IPS DF 6.9 (cell line): ENCODE data around the gene BARX2.

Source experiments
- DNase-seq: peaks from one replicate; pipeline ENCODE4 v3.0.0-alpha.2; 2013; ENCODE audit warnings: low read depth, low spot score
- H3K27ac ChIP-seq: one replicate; pipeline ENCODE4 v1.5.1; 2013; ENCODE audit warnings: low read length, control low read depth
- H3K27me3 ChIP-seq: 2 replicates; pipeline ENCODE4 v1.6.1; 2013; ENCODE audit warnings: mild to moderate bottlenecking, low read length; ENCODE audit not compliant: control insufficient read depth, insufficient read depth
- H3K36me3 ChIP-seq: 2 replicates; pipeline ENCODE4 v1.6.1; 2013; ENCODE audit warnings: low read length; ENCODE audit not compliant: control insufficient read depth, insufficient read depth
- H3K4me1 ChIP-seq: 2 replicates; pipeline ENCODE4 v1.6.1; 2013; ENCODE audit warnings: low read length; ENCODE audit not compliant: control insufficient read depth, insufficient read depth
- H3K4me3 ChIP-seq: 2 replicates; pipeline ENCODE4 v1.5.1; 2013; ENCODE audit warnings: mild to moderate bottlenecking, low read length
- H3K9me3 ChIP-seq: 2 replicates; pipeline ENCODE4 v1.6.1; 2013; ENCODE audit warnings: low read length, inconsistent platforms; ENCODE audit not compliant: control insufficient read depth, insufficient read depth
- WGBS: extraction: QIAGEN DNeasy Blood & Tissue Kit; methylation state at CpG from one replicate; pipeline ENCODE4 v1.1.7; 2013; ENCODE audit warnings: mixed read lengths, missing lambda C conversion rate; ENCODE audit not compliant: insufficient read length, insufficient coverage; 5-methylcytosine and 5-hydroxymethylcytosine counted together

The BARX2 gene

GRCh38 chr11:129418039-129418438 lies 42.4 kb downstream of the BARX2 start:
- no peak for DNase-seq
- H3K27ac ChIP-seq = no peak overlapping the region
- H3K27me3 ChIP-seq = no peaks in the 10 kb centered on the region
- H3K9me3 ChIP-seq = no peaks in the 10 kb centered on the region
- H3K4me1 ChIP-seq = no peaks in the 10 kb centered on the region
- H3K4me3 ChIP-seq = no peak overlapping the region
- WGBS = no CpG with 5 or more reads among the region's 4 CpGs
- H3K36me3 ChIP-seq = no peaks in the 10 kb centered on the region

DNA sequence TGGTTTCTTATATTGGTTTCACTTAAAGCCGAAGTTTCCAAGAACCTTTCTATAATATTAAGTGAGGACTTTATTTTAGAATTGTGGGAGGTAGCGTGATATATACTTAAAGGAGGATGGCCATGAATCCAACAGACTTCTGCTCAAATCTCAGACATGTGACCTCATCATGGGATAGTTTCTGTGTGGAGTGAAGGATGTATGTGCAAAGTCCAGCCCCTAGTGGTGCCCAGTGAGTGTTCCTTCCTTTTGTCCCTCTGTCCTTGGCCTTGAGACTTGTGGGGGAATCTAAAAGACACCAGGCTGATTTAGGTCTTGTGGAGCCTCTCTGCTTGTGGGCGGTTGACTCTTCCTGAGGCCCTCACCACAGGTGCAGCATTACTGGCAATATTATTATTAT lies 43.7 kb downstream of the BARX2 start:
- Histone ChIP-seq H3K27me3 (no peaks in the 10 kb centered on the region), H3K36me3 (no peaks in the 10 kb centered on the region), H3K4me1 (no peaks in the 10 kb centered on the region), H3K27ac (no peak overlapping the region), H3K4me3 (no peak overlapping the region), H3K9me3 (no peaks in the 10 kb centered on the region)
- WGBS = no CpG with 5 or more reads among the region's 3 CpGs
- DNase-seq = no peak

DNA sequence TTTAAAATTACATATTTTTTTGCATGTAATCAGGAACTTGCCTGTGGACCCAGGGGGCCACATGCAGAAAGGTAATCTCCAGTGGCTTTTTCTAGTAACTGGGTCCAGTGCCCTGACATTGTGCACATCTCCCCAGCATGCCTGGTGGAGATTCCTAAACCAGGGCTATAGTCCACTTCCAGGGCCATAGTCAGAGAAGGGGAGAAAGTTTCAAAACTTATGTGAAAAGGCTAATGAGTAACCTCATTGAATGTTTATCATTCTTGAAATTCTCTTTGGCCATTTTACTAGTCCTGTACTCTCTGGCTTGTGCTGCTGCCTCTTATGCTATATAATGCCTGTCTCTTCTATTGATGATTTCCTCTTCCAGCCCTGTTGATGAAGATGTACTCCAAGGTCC lies 47.8 kb downstream of the BARX2 start:
- DNase-seq = no peak
- no peak overlapping the region for H3K27ac ChIP-seq

DNA sequence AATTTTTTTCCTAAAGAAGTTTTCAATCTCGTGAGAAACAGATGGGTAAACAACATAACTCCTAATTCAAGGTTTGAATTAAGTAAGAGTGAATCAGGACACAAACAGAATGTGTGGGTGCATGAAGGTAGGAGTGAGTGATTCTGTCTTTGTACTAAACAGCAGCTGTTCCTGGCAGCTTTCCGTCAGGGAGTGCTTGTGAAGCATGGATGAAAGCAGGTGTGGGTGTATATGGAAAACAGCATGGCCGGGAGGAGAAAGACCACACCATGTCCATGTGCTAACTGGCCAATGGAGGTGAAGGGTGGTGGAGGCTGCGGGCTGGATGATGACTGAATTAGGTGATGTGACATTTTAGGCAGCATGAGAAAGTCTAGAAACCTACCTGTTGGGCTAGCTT lies 49.6 kb downstream of the BARX2 start:
- no peaks in the 10 kb centered on the region for H3K27me3 ChIP-seq
- H3K9me3 ChIP-seq = no peaks in the 10 kb centered on the region
- DNase-seq = no peak
- H3K27ac ChIP-seq = no peak overlapping the region
- no peak overlapping the region for H3K4me3 ChIP-seq
- no CpG with 5 or more reads among the region's 4 CpGs for WGBS
- H3K36me3 ChIP-seq = no peaks in the 10 kb centered on the region
- no peaks in the 10 kb centered on the region for H3K4me1 ChIP-seq

More for the DNA sequence above, 47.8 kb downstream of the BARX2 start:
- Histone ChIP-seq H3K27me3 (no peaks in the 10 kb centered on the region), H3K4me3 (no peak overlapping the region), H3K36me3 (no peaks in the 10 kb centered on the region), H3K9me3 (no peaks in the 10 kb centered on the region), H3K4me1 (no peaks in the 10 kb centered on the region)

GRCh38 chr11:129426038-129426437 lies 50.4 kb downstream of the BARX2 start:
- Histone ChIP-seq H3K4me3 (no peak overlapping the region), H3K36me3 (no peaks in the 10 kb centered on the region), H3K9me3 (no peaks in the 10 kb centered on the region), H3K27me3 (no peaks in the 10 kb centered on the region), H3K27ac (no peak overlapping the region), H3K4me1 (no peaks in the 10 kb centered on the region)
- no CpG with 5 or more reads among the region's 3 CpGs for WGBS
- no peak for DNase-seq

- DNase-seq = no peak
- Histone ChIP-seq H3K4me3 (no peak overlapping the region), H3K4me1 (no peaks in the 10 kb centered on the region), H3K9me3 (no peaks in the 10 kb centered on the region), H3K27me3 (no peaks in the 10 kb centered on the region), H3K27ac (no peak overlapping the region), H3K36me3 (no peaks in the 10 kb centered on the region)
- no CpG with 5 or more reads among the region's 3 CpGs for WGBS
Measured at GRCh38 chr11:129426776-129427175, 51.1 kb downstream of the BARX2 start.

DNA sequence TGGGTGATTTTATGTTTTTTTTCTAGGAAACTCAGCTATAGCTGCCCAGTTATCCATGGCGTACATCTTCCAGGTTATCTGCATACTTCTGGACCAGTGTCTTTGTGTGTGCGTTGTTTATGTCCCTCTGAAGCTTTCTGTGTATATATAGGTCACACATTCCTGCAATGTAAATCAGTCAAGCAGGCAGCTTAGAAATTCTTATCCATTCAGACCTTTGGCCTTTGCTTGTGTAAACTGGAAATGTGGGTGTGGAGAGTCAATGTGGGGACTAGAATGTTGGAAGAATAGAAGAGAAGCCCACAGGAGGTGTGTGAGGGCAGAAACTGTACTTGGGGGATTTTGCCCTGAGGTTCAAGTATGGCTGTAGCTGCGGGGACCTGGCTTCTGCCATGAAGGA lies 51.7 kb downstream of the BARX2 start:
- no peaks in the 10 kb centered on the region for H3K36me3 ChIP-seq
- H3K9me3 ChIP-seq = no peaks in the 10 kb centered on the region
- H3K27ac ChIP-seq = no peak overlapping the region
- H3K4me1 ChIP-seq = no peaks in the 10 kb centered on the region
- no CpG with 5 or more reads among the region's 3 CpGs for WGBS
- H3K27me3 ChIP-seq = no peaks in the 10 kb centered on the region
- H3K4me3 ChIP-seq = no peak overlapping the region
- no peak for DNase-seq

DNA sequence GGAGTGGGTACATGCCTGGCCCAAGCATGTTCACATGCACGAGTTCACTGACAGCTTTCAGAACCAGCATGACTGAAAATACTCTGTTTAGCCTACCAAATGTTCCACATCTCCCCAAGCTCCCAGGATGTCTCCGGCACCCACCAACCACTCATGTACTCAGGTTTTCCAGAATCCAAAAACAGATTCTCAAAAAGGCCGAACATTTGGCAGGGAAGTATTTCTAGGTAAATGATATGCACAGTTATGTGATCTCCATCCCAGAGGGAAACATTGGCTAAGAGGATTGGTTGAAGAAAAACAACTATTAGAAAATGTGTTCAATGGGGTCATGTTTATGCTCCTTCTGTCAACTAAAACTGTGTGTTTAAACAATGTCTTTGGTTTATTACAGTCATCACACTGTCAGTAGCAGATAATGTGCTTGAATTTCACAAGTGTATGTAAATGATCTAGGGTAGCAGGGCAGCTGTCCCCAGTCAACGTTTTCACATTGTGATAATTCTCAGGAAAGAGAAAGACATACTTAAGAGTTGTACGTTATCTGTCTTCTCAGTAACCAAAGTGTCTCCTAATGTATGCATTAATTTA lies 52.3 kb downstream of the BARX2 start:
- Histone ChIP-seq H3K27ac (no peak overlapping the region), H3K9me3 (no peaks in the 10 kb centered on the region), H3K4me3 (no peak overlapping the region), H3K27me3 (no peaks in the 10 kb centered on the region), H3K4me1 (no peaks in the 10 kb centered on the region), H3K36me3 (no peaks in the 10 kb centered on the region)
- DNase-seq = no peak
- WGBS = no CpG with 5 or more reads among the region's 5 CpGs

GRCh38 chr11:129428557-129428956 lies 52.9 kb downstream of the BARX2 start:
- Histone ChIP-seq H3K4me1 (no peaks in the 10 kb centered on the region), H3K36me3 (no peaks in the 10 kb centered on the region), H3K4me3 (no peak overlapping the region), H3K9me3 (no peaks in the 10 kb centered on the region), H3K27me3 (no peaks in the 10 kb centered on the region), H3K27ac (no peak overlapping the region)
- no CpG with 5 or more reads among the region's 9 CpGs for WGBS
- no peak for DNase-seq

DNA sequence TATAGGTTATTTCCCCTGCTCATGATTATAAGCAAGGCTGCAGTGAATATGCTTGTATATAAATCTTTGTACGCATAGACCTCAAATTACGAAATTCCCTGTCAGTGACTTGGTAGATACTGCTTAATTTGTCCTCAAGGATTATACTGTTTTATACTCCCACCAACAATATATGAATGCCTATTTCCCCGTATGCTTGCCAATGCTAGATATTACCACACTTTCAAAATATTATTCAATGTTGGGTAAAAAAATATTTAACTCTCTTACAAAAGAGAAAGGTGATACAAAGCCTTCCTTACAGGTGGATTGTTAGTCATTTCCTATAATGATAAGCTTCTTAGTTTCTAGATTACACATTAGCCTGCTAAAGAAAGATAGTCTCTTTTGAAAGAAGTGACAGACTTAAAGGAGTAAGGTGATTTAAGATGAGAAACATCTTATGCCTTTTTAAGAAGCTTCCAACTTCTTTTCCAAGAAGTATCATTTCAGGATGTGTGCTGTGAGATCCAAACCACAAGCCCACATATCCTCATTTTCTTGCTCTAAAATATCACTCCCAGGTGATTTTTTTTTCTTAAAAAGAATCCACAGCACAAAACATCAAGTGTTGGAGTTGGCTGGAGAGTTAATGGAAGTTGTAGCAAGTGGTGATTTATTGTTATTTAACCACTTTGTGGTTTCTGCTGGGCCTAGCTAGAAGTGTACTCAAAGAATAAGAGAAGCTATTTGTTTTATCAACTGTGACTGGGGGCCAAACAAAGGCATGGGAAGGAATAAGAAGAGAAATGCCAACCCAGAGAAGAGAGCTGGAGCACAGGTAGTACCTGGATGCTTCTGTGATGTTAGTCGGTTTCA lies 59.2 kb downstream of the BARX2 start:
- Histone ChIP-seq H3K4me3 (no peak overlapping the region), H3K27ac (no peak overlapping the region), H3K36me3 (no peaks in the 10 kb centered on the region), H3K9me3 (no peaks in the 10 kb centered on the region), H3K27me3 (no peaks in the 10 kb centered on the region), H3K4me1 (no peaks in the 10 kb centered on the region)
- WGBS = no CpG with 5 or more reads among the region's 4 CpGs
- no peak for DNase-seq
